ENCODE data around the gene POU5F2. TPM values are rescaled to one million over a fixed set of nuclear protein-coding genes. Genes with fewer than 3 reads are reported as not detected.

POU5F2 gene
- polyA plus RNA-seq, 4 donors: under 0.01 to 0.04 (median 0.03) TPM; not detected in 1

DNA sequence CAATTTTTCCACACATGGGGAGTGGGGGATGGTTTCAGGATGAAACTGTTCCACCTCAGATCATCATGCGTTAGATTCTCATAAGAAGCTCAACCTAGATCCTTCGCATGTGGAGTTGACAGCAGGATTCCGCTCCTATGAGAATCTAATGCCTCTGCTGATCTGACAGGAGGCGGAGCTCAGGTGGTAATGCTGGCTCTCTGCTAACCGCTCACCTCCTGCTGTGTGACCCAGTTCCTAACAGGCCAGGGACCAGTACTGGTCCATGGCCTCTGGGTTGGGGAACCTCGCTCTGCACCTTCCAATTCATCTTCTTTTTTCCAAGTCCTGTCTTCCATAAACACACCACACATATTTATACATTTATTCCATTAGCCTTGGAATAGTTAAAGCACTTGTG, 33.0 kb downstream of the POU5F2 start:
- no peak overlapping the region for H3K4me3 ChIP-seq (ENCODE audit: low read depth in 1 of 3, low read length in 3 of 3)
- no peaks in the 10 kb centered on the region for H3K4me1 ChIP-seq (ENCODE audit: control insufficient read depth in 3 of 3, insufficient read depth in 2 of 3, low read depth in 1 of 3, low read length in 2 of 3)
- 95 to 99% (median 96%) methylated on average over 6 of the region's 6 CpGs for WGBS, 3 donors
- DNase-seq (no peak), FAIRE-seq (no peak)
- no peaks in the 10 kb centered on the region for H3K27me3 ChIP-seq (ENCODE audit: control insufficient read depth in 3 of 3, insufficient read depth in 3 of 3, low read length in 3 of 3)
- no peaks in the 10 kb centered on the region for H3K36me3 ChIP-seq (ENCODE audit: control insufficient read depth in 3 of 3, insufficient read depth in 2 of 3, low read depth in 1 of 3, low read length in 3 of 3)
- no peak overlapping the region for H3K27ac ChIP-seq (ENCODE audit: low read depth in 1 of 3, low read length in 2 of 3)
- no peaks in the 10 kb centered on the region for H3K9me3 ChIP-seq (ENCODE audit: control insufficient read depth in 2 of 2, insufficient read depth in 1 of 2, low read depth in 1 of 2, low read length in 1 of 2)

GRCh38 chr5:93705896-93706295, 35.5 kb downstream of the POU5F2 start:
- Histone ChIP-seq H3K36me3 (ENCODE audit: control insufficient read depth in 3 of 3, insufficient read depth in 2 of 3, low read depth in 1 of 3, low read length in 3 of 3) (no peaks in the 10 kb centered on the region), H3K27me3 (ENCODE audit: control insufficient read depth in 3 of 3, insufficient read depth in 3 of 3, low read length in 3 of 3) (no peaks in the 10 kb centered on the region), H3K4me3 (ENCODE audit: low read depth in 1 of 3, low read length in 3 of 3) (no peak overlapping the region), H3K27ac (ENCODE audit: low read depth in 1 of 3, low read length in 2 of 3) (no peak overlapping the region), H3K9me3 (ENCODE audit: control insufficient read depth in 2 of 2, insufficient read depth in 1 of 2, low read depth in 1 of 2, low read length in 1 of 2) (no peaks in the 10 kb centered on the region), H3K4me1 (ENCODE audit: control insufficient read depth in 3 of 3, insufficient read depth in 2 of 3, low read depth in 1 of 3, low read length in 2 of 3) (no peaks in the 10 kb centered on the region)
- FAIRE-seq: no peak
- 95 to 96% (median 95%) methylated on average over 1 of the region's 1 CpG for WGBS, 3 donors
- no peak for DNase-seq

- Histone ChIP-seq H3K27me3 (ENCODE audit: control insufficient read depth in 3 of 3, insufficient read depth in 3 of 3, low read length in 3 of 3) (no peaks in the 10 kb centered on the region), H3K27ac (ENCODE audit: low read depth in 1 of 3, low read length in 2 of 3) (no peak overlapping the region), H3K4me1 (ENCODE audit: control insufficient read depth in 3 of 3, insufficient read depth in 2 of 3, low read depth in 1 of 3, low read length in 2 of 3) (no peaks in the 10 kb centered on the region), H3K9me3 (ENCODE audit: control insufficient read depth in 2 of 2, insufficient read depth in 1 of 2, low read depth in 1 of 2, low read length in 1 of 2) (no peaks in the 10 kb centered on the region), H3K36me3 (ENCODE audit: control insufficient read depth in 3 of 3, insufficient read depth in 2 of 3, low read depth in 1 of 3, low read length in 3 of 3) (no peaks in the 10 kb centered on the region), H3K4me3 (ENCODE audit: low read depth in 1 of 3, low read length in 3 of 3) (no peak overlapping the region)
- DNase-seq: no peak
- no peak for FAIRE-seq
Observed at GRCh38 chr5:93704996-93705395, 36.4 kb downstream of the POU5F2 start.

DNA sequence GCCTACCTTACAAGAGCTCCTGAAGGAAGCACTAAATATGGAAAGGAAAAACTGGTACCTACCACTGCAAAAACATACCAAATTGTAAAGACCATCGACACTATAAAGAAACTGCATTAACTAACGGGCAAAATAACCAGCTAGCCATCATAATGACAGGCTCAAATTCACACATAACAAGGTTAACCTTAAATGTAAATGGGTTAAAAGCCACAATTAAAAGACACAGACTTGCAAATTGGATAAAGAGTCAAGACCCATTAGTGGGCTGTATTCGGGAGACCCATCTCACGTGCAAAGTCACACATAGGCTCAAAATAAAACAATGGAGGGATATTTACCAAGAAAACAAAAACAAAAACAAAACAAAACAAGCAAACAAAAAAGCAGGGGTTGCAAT, 49.4 kb downstream of the POU5F2 start:
- Histone ChIP-seq H3K4me1 (ENCODE audit: control insufficient read depth in 3 of 3, insufficient read depth in 2 of 3, low read depth in 1 of 3, low read length in 2 of 3) (no peaks in the 10 kb centered on the region), H3K27me3 (ENCODE audit: control insufficient read depth in 3 of 3, insufficient read depth in 3 of 3, low read length in 3 of 3) (no peaks in the 10 kb centered on the region), H3K9me3 (ENCODE audit: control insufficient read depth in 2 of 2, insufficient read depth in 1 of 2, low read depth in 1 of 2, low read length in 1 of 2) (no peaks in the 10 kb centered on the region), H3K36me3 (ENCODE audit: control insufficient read depth in 3 of 3, insufficient read depth in 2 of 3, low read depth in 1 of 3, low read length in 3 of 3) (no peaks in the 10 kb centered on the region), H3K4me3 (ENCODE audit: low read depth in 1 of 3, low read length in 3 of 3) (no peak overlapping the region), H3K27ac (ENCODE audit: low read depth in 1 of 3, low read length in 2 of 3) (no peak overlapping the region)
- DNase-seq (no peak), FAIRE-seq (no peak)
- WGBS, 3 donors: 89 to 98% (median 97%) methylated on average over 4 of the region's 4 CpGs

Other genes starting within 250 kb of the POU5F2 start
- gene NR2F1-AS1, start 160.4 kb downstream of the POU5F2 start, polyA plus RNA-seq: 1 to 10 TPM in 3 of 4 donors, under 1 TPM in 1; 0.89 to 7.0 (median 4.0) TPM
- gene NR2F1, start 158.4 kb downstream of the POU5F2 start, polyA plus RNA-seq: 10 to 100 TPM in 1 of 4 donors, 1 to 10 TPM in 2, under 1 TPM in 1; 0.67 to 12.1 (median 3.7) TPM

All from small intestine (tissue), 7 donors.